Peyer's patch (tissue), 4 donors: ENCODE measurements around the gene NIT2. TPM values are rescaled to one million over a fixed set of nuclear protein-coding genes. Genes with fewer than 3 reads are reported as not detected.
"Not testable (repeated sequence)": the region's sequence is repeated elsewhere in the genome, so short reads cannot be mapped to it uniquely, and the experiment has no call there.

Experiments used
- DNase-seq, 3 donors: peaks; one replicate each; pipeline ENCODE4 v3.0.0-alpha.2; 2017 to 2019
- H3K27ac ChIP-seq, 4 donors: fragments of 200-600 bp; sonication (generic); one replicate each; pipeline ENCODE4 v1.5.1; 2016 to 2019
- H3K27me3 ChIP-seq, 2 donors: fragments of 200-600 bp; sonication (generic); one replicate each; pipeline ENCODE4 v1.5.1; 2019
- H3K36me3 ChIP-seq, 3 donors: fragments of 200-600 bp; sonication (generic); one replicate each; pipeline ENCODE4 v1.5.1; 2016 to 2019
- H3K4me1 ChIP-seq, 4 donors: fragments of 200-600 bp; sonication (generic); one replicate each; pipeline ENCODE4 v1.5.1; 2016 to 2019
- H3K4me3 ChIP-seq, 4 donors: fragments of 200-600 bp; sonication (generic); 1 replicate in 3 of 4; 2 replicates in 1 of 4; pipeline ENCODE4 v1.5.1; 2016 to 2019; ENCODE audit warnings: mild to moderate bottlenecking in 1 of 4
- H3K9me3 ChIP-seq, 4 donors: fragments of 200-600 bp; sonication (generic); one replicate each; pipeline ENCODE4 v1.5.1; 2016 to 2019; ENCODE audit warnings: mild to moderate bottlenecking in 1 of 4
- POLR2A ChIP-seq, 2 donors: fragments of 450-650 bp; IDR thresholded peaks; one replicate each; pipeline ENCODE4 v1.5.1; 2017; ENCODE audit warnings: antibody characterized with exemption in 2 of 2, mild to moderate bottlenecking in 2 of 2, moderate library complexity in 2 of 2
- total RNA-seq, 4 donors: library from RNA; depleted of rRNA; stranded (reverse); fragments of >200 nt; gene quantifications; one replicate each; pipeline ENCODE4 v1.1.0, GENCODE V29; 2016
- TF ChIP-seq, protein P1 (sequence below), 6 experiments: fragments of 450-650 bp in 4 of 6; fragments of 200-600 bp in 2 of 6; sonication (generic) in 1 of 6; IDR thresholded peaks; one replicate each; pipeline ENCODE4 v1.5.1; 2017 to 2019; ENCODE audit warnings: antibody characterized with exemption in 6 of 6, mild to moderate bottlenecking in 3 of 6, moderate library complexity in 1 of 6

Gene NIT2
- total RNA-seq, 4 donors from 2014 or later: 14.0 to 28.3 (median 17.2) TPM

GRCh38 chr3:100338911-100339310 is 4.4 kb downstream of the NIT2 start:
- no peaks in the 10 kb centered on the region for H3K27me3 ChIP-seq
- no peak for DNase-seq
- H3K27ac ChIP-seq: no peak overlapping the region
- no peak for TF ChIP-seq POLR2A (IDR thresholded peaks at IDR 0.05)
- TF ChIP-seq, protein P1, sequence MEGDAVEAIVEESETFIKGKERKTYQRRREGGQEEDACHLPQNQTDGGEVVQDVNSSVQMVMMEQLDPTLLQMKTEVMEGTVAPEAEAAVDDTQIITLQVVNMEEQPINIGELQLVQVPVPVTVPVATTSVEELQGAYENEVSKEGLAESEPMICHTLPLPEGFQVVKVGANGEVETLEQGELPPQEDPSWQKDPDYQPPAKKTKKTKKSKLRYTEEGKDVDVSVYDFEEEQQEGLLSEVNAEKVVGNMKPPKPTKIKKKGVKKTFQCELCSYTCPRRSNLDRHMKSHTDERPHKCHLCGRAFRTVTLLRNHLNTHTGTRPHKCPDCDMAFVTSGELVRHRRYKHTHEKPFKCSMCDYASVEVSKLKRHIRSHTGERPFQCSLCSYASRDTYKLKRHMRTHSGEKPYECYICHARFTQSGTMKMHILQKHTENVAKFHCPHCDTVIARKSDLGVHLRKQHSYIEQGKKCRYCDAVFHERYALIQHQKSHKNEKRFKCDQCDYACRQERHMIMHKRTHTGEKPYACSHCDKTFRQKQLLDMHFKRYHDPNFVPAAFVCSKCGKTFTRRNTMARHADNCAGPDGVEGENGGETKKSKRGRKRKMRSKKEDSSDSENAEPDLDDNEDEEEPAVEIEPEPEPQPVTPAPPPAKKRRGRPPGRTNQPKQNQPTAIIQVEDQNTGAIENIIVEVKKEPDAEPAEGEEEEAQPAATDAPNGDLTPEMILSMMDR (IDR thresholded peaks at IDR 0.05): no peak
- no peak overlapping the region for H3K4me3 ChIP-seq
- H3K4me1 ChIP-seq: peaks cover 0 to 9% (median 0%) of the 10 kb centered on the region in 4 donors
- H3K36me3 ChIP-seq: peaks cover 0 to 35% (median 0%) of the 10 kb centered on the region in 3 donors
- H3K9me3 ChIP-seq: no peaks in the 10 kb centered on the region

GRCh38 chr3:100339786-100340185 is 5.2 kb downstream of the NIT2 start:
- Histone ChIP-seq H3K36me3 (peaks cover 0 to 40% (median 0%) of the 10 kb centered on the region in 3 donors), H3K27me3 (no peaks in the 10 kb centered on the region), H3K4me3 (no peak overlapping the region), H3K4me1 (peaks cover 0 to 9% (median 0%) of the 10 kb centered on the region in 4 donors), H3K9me3 (no peaks in the 10 kb centered on the region), H3K27ac (no peak overlapping the region)
- TF ChIP-seq POLR2A (IDR thresholded peaks at IDR 0.05): no peak
- TF ChIP-seq, protein P1 (IDR thresholded peaks at IDR 0.05): no peak
- DNase-seq: no peak

GRCh38 chr3:100340527-100340926 is 6.0 kb downstream of the NIT2 start:
- H3K9me3 ChIP-seq: no peaks in the 10 kb centered on the region
- H3K4me3 ChIP-seq: no peak overlapping the region
- peaks cover 0 to 5% (median 0%) of the 10 kb centered on the region in 4 donors for H3K4me1 ChIP-seq
- no peaks in the 10 kb centered on the region for H3K27me3 ChIP-seq
- H3K27ac ChIP-seq: no peak overlapping the region
- no peak for DNase-seq
- TF ChIP-seq POLR2A (IDR thresholded peaks at IDR 0.05): no peak
- TF ChIP-seq, protein P1 (IDR thresholded peaks at IDR 0.05): no peak
- peaks cover 0 to 40% (median 0%) of the 10 kb centered on the region in 3 donors for H3K36me3 ChIP-seq

DNA sequence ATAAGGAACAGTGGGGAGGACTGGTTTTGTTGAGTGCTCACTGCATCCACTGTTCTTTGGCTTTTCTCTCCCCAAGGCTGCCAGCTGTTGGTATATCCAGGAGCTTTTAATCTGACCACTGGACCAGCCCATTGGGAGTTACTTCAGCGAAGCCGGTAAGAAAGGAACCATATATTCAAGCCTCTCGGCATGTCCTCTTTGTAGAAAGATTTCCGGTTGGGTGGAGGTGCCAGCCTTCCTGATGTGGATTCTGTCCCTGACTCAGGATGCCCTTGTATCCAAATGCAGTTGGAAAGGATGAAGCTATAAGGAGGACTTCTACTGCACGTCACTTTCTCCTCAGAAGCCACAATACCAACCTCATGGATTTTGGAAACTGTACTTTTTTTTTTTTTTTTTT is 14.2 kb downstream of the NIT2 start:
- no peak for DNase-seq
- no peaks in the 10 kb centered on the region for H3K27me3 ChIP-seq
- no peak overlapping the region for H3K4me3 ChIP-seq
- H3K36me3 ChIP-seq: peaks cover 0 to 60% (median 0%) of the 10 kb centered on the region in 3 donors
- no peaks in the 10 kb centered on the region for H3K4me1 ChIP-seq
- no peak overlapping the region for H3K27ac ChIP-seq
- no peak for TF ChIP-seq POLR2A (IDR thresholded peaks at IDR 0.05)
- no peaks in the 10 kb centered on the region for H3K9me3 ChIP-seq

DNA sequence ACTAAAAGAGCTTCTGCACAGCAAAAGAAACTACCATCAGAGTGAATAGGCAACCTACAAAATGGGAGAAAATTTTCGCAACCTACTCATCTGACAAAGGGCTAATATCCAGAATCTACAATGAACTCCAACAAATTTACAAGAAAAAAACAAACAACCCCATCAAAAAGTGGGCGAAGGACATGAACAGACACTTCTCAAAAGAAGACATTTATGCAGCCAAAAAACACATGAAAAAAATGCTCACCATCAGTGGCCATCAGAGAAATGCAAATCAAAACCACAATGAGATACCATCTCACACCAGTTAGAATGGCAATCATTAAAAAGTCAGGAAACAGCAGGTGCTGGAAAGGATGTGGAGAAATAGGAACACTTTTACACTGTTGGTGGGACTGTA is 17.2 kb downstream of the NIT2 start:
- H3K36me3 ChIP-seq: peaks cover 0 to 73% (median 0%) of the 10 kb centered on the region in 3 donors
- H3K4me3 ChIP-seq, H3K27me3 ChIP-seq, H3K4me1 ChIP-seq, H3K9me3 ChIP-seq, H3K27ac ChIP-seq, DNase-seq: not testable (repeated sequence)

GRCh38 chr3:100352296-100353231 is 18.0 kb downstream of the NIT2 start:
- no peak for DNase-seq
- H3K27ac ChIP-seq: no peak overlapping the region
- no peaks in the 10 kb centered on the region for H3K4me1 ChIP-seq
- H3K9me3 ChIP-seq: no peaks in the 10 kb centered on the region
- TF ChIP-seq, protein P1 (IDR thresholded peaks at IDR 0.05): no peak
- TF ChIP-seq POLR2A (IDR thresholded peaks at IDR 0.05): no peak
- H3K27me3 ChIP-seq: no peaks in the 10 kb centered on the region
- no peak overlapping the region for H3K4me3 ChIP-seq
- H3K36me3 ChIP-seq: peaks cover 0 to 71% (median 0%) of the 10 kb centered on the region in 3 donors
